GM12873 (cell line): ENCODE results near the gene RAB3A.

Experiments
- CTCF ChIP-seq: IDR thresholded peaks from 2 replicates; pipeline ENCODE4 v1.5.1; 2012; ENCODE audit warnings: low read depth, mild to moderate bottlenecking, moderate library complexity, low read length, control low read depth; ENCODE audit not compliant: insufficient read depth; ENCODE audit errors: missing control alignments

The RAB3A gene

GRCh38 chr19:18227781-18228271 lies 24.0 kb upstream of the RAB3A start:
- no peak for TF ChIP-seq CTCF

GRCh38 chr19:18226956-18227780 lies 23.3 kb upstream of the RAB3A start:
- TF ChIP-seq CTCF, result no peak

GRCh38 chr19:18225702-18226468 lies 22.0 kb upstream of the RAB3A start, which contains the start of gene PDE4C:
PDE4C (minus strand) TSS chr19:18226438; CDS start chr19:18226415, 23 bp downstream.
- TF ChIP-seq CTCF, result no peak

- TF ChIP-seq CTCF, result no peak
These were observed 21.5 kb upstream of the RAB3A start for GRCh38 chr19:18225355-18225701.

GRCh38 chr19:18224525-18225354 lies 20.9 kb upstream of the RAB3A start:
- no peak for TF ChIP-seq CTCF

- TF ChIP-seq CTCF, result no peak
These were observed 20.1 kb upstream of the RAB3A start for GRCh38 chr19:18223860-18224524.
